H1 (cell line): ENCODE data around the gene SPTSSA. TPM values are rescaled to one million over a fixed set of nuclear protein-coding genes. Genes with fewer than 3 reads are reported as not detected.

ENCODE experiments used
- EZH2 ChIP-seq: fragments of 200-600 bp; sonication (generic); IDR thresholded peaks from 2 replicates; pipeline ENCODE4 v1.7.1; 2012; ENCODE audit warnings: low read depth, mild to moderate bottlenecking, moderate library complexity, low read length, inconsistent platforms; ENCODE audit not compliant: severe bottlenecking
- HDAC2 ChIP-seq, 2 experiments: fragments of 300-600 bp in 1 of 2; sonication (generic) in 1 of 2; IDR thresholded peaks; 2 replicates each; pipeline ENCODE4 v1.6.1; 2011 to 2012; ENCODE audit warnings: low read depth in 2 of 2, low read length in 2 of 2, mild to moderate bottlenecking in 2 of 2, moderate library complexity in 2 of 2, borderline replicate concordance in 1 of 2, inconsistent platforms in 1 of 2
- JUN ChIP-seq: IDR thresholded peaks from 2 replicates; pipeline ENCODE4 v1.6.1; 2011; ENCODE audit warnings: low read depth, mild to moderate bottlenecking, improper control_type of control experiment, low read length
- JUND ChIP-seq: IDR thresholded peaks from 2 replicates; pipeline ENCODE4 v1.6.1; 2011; ENCODE audit warnings: mild to moderate bottlenecking, improper control_type of control experiment, low read length
- RNF2 ChIP-seq: fragments of 200-900, 300-1000 bp; sonication (generic); IDR thresholded peaks from 2 replicates; pipeline ENCODE4 v1.7.1; 2016; ENCODE audit warnings: borderline replicate concordance, low read depth, mild to moderate bottlenecking, antibody characterized with exemption, low read length; ENCODE audit not compliant: poor library complexity, severe bottlenecking; ENCODE audit errors: missing control alignments
- TAF7 ChIP-seq: optimal IDR thresholded peaks from 2 replicates; pipeline ENCODE3; 2011; ENCODE audit warnings: low read depth, mild to moderate bottlenecking, inconsistent platforms, low read length, moderate library complexity, borderline replicate concordance
- polyA plus RNA-seq, 7 experiments: library from polyadenylated mRNA; depleted of rRNA in 3 of 7; stranded (reverse) in 5 of 7; unstranded in 2 of 7; fragments of >200 nt in 5 of 7; fragments of 200-250 nt in 2 of 7; gene quantifications; 1 replicate in 5 of 7; 2 replicates in 1 of 7; 4 replicates in 1 of 7; pipeline versions ENCODE4 v1.2.1 to v1.2.3, GENCODE V29; 2011 to 2013; ENCODE audit warnings: missing spikeins in 2 of 7, mixed read lengths in 2 of 7
- total RNA-seq: library from RNA; stranded (reverse); fragmentation: NEBNext Ultra II Directional; extraction: Animal tissue kit (Norgen Biotek cat#: 25700); gene quantifications from 2 replicates; pipeline ENCODE4 v1.2.1, GENCODE V29; 2021
- TF ChIP-seq, protein P1 (sequence below): fragments of 300-600 bp; sonication (generic); IDR thresholded peaks from 2 replicates; pipeline ENCODE4 v1.7.1; 2012; ENCODE audit warnings: low read length, moderate library complexity, mild to moderate bottlenecking, inconsistent platforms; ENCODE audit not compliant: insufficient replicate concordance

SPTSSA gene
- total and polyA plus RNA-seq, 2 of the 8 experiments (the other 6 are each of a cell fraction or from before 2014, with no cell fraction given): 24.9 to 28.5 TPM

GRCh38 chr14:34489324-34489723 is 27.3 kb upstream of the SPTSSA start (continued):
- TF ChIP-seq, protein P1, sequence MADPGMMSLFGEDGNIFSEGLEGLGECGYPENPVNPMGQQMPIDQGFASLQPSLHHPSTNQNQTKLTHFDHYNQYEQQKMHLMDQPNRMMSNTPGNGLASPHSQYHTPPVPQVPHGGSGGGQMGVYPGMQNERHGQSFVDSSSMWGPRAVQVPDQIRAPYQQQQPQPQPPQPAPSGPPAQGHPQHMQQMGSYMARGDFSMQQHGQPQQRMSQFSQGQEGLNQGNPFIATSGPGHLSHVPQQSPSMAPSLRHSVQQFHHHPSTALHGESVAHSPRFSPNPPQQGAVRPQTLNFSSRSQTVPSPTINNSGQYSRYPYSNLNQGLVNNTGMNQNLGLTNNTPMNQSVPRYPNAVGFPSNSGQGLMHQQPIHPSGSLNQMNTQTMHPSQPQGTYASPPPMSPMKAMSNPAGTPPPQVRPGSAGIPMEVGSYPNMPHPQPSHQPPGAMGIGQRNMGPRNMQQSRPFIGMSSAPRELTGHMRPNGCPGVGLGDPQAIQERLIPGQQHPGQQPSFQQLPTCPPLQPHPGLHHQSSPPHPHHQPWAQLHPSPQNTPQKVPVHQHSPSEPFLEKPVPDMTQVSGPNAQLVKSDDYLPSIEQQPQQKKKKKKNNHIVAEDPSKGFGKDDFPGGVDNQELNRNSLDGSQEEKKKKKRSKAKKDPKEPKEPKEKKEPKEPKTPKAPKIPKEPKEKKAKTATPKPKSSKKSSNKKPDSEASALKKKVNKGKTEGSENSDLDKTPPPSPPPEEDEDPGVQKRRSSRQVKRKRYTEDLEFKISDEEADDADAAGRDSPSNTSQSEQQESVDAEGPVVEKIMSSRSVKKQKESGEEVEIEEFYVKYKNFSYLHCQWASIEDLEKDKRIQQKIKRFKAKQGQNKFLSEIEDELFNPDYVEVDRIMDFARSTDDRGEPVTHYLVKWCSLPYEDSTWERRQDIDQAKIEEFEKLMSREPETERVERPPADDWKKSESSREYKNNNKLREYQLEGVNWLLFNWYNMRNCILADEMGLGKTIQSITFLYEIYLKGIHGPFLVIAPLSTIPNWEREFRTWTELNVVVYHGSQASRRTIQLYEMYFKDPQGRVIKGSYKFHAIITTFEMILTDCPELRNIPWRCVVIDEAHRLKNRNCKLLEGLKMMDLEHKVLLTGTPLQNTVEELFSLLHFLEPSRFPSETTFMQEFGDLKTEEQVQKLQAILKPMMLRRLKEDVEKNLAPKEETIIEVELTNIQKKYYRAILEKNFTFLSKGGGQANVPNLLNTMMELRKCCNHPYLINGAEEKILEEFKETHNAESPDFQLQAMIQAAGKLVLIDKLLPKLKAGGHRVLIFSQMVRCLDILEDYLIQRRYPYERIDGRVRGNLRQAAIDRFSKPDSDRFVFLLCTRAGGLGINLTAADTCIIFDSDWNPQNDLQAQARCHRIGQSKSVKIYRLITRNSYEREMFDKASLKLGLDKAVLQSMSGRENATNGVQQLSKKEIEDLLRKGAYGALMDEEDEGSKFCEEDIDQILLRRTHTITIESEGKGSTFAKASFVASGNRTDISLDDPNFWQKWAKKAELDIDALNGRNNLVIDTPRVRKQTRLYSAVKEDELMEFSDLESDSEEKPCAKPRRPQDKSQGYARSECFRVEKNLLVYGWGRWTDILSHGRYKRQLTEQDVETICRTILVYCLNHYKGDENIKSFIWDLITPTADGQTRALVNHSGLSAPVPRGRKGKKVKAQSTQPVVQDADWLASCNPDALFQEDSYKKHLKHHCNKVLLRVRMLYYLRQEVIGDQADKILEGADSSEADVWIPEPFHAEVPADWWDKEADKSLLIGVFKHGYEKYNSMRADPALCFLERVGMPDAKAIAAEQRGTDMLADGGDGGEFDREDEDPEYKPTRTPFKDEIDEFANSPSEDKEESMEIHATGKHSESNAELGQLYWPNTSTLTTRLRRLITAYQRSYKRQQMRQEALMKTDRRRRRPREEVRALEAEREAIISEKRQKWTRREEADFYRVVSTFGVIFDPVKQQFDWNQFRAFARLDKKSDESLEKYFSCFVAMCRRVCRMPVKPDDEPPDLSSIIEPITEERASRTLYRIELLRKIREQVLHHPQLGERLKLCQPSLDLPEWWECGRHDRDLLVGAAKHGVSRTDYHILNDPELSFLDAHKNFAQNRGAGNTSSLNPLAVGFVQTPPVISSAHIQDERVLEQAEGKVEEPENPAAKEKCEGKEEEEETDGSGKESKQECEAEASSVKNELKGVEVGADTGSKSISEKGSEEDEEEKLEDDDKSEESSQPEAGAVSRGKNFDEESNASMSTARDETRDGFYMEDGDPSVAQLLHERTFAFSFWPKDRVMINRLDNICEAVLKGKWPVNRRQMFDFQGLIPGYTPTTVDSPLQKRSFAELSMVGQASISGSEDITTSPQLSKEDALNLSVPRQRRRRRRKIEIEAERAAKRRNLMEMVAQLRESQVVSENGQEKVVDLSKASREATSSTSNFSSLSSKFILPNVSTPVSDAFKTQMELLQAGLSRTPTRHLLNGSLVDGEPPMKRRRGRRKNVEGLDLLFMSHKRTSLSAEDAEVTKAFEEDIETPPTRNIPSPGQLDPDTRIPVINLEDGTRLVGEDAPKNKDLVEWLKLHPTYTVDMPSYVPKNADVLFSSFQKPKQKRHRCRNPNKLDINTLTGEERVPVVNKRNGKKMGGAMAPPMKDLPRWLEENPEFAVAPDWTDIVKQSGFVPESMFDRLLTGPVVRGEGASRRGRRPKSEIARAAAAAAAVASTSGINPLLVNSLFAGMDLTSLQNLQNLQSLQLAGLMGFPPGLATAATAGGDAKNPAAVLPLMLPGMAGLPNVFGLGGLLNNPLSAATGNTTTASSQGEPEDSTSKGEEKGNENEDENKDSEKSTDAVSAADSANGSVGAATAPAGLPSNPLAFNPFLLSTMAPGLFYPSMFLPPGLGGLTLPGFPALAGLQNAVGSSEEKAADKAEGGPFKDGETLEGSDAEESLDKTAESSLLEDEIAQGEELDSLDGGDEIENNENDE: no peak
- no peak for TF ChIP-seq TAF7
- no peak for TF ChIP-seq RNF2
- TF ChIP-seq HDAC2 (IDR thresholded peaks at IDR 0.05; ENCODE audit: borderline replicate concordance in 1 of 2, low read depth in 2 of 2, low read length in 2 of 2): no peak
- no peak for TF ChIP-seq JUN
- no peak for TF ChIP-seq EZH2
- TF ChIP-seq JUND: no peak
